Stimulated activated CD8-positive, alpha-beta memory T cell treated with anti-CD3 and anti-CD28 coated beads, Interleukin-12 subunit alpha, Interleukin-12 subunit beta, amount 100 ng/mL, for 24 hours (primary cell): ENCODE measurements around the gene FXR2.
"Not testable (repeated sequence)": the region's sequence is repeated elsewhere in the genome, so short reads cannot be mapped to it uniquely, and the experiment has no call there.

Source experiments
- DNase-seq: peaks from one replicate; pipeline ENCODE4 v3.0.0-alpha.2; 2020; ENCODE audit errors: extremely low read depth

Gene FXR2

DNA sequence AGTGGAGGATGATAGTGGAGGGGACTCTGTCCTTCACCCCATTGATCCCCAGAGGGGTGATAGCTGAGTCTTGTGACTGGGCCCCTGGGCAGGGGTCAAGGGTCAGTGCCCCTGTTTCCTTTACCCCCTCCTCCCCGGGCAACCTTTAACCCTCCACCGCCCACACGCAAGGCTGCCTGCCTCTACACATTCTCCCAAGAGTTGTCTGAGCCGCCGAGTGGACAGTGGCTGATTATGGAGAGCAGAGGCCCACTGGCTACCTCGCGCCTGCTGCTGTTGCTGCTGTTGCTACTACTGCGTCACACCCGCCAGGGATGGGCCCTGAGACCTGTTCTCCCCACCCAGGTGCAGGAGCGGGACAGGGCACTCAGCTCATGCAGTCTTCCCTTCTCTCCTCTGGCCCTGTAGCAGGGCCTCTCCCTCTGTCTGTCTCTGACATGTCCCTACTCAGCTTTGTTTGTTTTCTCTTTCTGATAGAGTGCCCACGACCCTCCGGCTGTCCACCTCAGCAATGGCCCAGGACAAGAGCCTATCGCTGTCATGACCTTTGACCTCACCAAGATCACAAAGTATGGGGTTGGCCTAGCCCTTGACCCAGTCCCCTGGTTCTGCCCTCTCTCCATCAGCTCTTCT lies 15.4 kb upstream of the FXR2 start, which contains the start of gene SHBG:
SHBG (plus strand) TSS at position 197 of the 633 bp plus-strand sequence; CDS start at position 235, 38 bp downstream.
- no peak for DNase-seq

DNA sequence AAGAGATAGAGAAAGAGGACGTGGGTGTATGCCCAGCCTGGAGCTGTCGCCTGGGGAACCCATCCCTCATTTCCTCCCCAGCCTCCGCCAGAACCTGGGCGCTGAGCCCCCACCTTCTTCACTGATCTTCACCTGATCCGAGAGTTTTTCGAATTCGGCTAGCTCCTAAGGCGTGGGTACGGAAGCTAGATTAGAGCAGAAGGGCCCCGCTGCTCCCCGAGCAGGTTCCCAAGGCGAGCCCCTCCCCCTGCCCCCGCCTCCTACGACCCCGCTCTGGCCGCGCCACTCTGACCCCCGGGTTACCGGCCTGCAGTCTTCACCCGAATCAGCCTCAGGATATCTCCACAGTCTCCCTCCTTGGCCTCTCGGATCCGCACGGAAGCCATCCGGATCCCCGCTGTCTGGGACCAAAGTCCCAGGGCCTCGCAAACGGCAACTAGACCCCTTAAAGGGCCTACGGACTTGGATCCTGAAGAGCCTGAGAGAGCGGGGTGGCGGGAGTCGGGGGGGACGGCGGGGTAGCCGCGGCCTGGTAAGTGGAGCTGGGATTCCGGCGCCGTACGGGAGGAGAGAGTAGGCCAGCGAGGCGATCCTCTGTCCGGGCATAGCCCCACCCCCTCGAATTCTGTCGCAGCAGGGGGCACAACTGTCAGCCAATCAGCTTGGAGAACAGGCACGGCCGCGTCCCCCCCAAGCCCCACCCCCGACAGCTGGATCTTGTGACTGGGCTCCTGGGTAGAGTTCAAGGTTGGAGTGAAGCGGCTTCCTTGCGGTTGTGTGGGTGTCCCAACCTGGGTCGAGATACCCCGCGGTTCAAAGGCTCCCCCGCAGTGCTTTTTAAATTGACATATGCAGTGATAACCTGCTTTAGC lies 12.8 kb upstream of the FXR2 start, which contains the start of gene SAT2:
SAT2 (minus strand) TSS at position 572 of the 872 bp plus-strand sequence; CDS start at position 386, 186 bp downstream.
- DNase-seq: peak; percentile 69

DNA sequence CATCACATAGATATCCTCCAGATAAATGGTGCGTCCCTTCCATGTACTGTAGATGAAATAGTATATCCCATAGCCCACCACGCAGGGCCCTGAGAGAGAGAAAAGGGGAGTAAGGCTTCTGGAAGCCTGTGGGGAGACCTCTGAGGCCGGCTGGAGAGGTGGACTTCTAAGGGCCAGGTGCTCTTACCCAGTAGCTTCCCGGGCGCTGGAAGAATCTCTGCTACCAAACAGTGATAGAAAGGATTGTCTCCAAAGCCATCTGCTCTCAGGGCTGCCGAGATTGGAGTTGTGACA lies 12.2 kb upstream of the FXR2 start:
- DNase-seq: no peak

DNA sequence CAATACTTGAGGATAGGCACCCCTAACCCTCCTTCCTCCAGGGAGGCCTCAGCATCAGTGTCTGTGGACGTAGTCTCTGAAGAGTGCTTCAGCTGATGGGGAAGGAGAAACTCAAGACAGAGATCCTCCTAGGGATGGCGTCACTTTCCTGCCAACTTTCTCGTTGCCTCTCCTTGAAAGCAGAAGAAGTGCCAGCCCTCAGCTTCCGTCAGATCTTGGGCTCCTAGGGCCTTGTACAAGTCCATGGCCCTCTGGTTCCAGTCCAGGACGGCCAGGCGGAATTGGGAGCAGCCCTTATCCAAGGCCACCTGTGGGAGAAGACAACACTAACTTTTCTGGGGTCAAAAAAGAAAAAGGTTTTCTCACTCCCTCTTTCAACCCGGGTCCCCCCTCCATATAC lies 11.6 kb upstream of the FXR2 start:
- DNase-seq: no peak

DNA sequence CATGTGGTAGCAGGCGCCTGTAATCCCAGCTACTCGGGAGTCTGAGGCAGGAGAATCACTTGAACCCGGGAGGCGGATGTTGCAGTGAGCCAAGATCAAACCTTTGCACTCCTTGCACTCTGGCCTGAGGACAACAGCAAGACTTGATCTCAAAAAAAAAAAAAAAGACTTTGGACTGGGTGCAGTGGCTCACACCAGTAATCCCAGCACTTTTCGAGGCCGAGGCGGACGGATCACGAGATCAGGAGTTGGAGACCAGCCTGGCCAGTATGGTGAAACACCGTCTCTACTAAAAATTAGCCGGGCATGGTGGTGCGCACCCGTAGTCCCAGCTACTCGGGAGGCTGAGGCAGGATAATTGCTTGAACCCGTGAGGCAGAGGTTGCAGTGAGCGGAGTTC lies 11.1 kb upstream of the FXR2 start:
- not testable (repeated sequence) for DNase-seq

- no peak for DNase-seq
These were observed 9.0 kb upstream of the FXR2 start for GRCh38 chr17:7623661-7624060.

DNA sequence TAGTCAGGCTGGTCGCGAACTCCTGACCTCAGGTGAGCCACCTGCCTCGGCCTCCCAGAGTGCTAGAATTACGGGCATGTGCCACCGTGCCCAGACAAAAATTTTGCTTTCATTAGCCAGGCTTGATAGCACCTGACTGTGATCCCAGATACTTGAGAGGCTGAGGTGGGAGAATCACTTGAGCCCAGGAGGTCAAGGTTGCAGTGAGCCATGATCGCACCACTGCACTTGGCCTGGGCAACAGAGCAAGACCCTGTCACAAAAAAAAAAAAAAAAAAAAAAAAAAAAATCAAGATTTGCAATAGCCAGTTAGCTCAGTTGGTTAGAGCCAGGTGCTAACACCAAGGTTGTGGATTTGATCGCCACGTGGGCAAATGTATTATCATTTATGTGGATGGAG lies 6.1 kb upstream of the FXR2 start:
- no peak for DNase-seq

GRCh38 chr17:7618608-7619007 lies 3.9 kb upstream of the FXR2 start:
- no peak for DNase-seq

DNA sequence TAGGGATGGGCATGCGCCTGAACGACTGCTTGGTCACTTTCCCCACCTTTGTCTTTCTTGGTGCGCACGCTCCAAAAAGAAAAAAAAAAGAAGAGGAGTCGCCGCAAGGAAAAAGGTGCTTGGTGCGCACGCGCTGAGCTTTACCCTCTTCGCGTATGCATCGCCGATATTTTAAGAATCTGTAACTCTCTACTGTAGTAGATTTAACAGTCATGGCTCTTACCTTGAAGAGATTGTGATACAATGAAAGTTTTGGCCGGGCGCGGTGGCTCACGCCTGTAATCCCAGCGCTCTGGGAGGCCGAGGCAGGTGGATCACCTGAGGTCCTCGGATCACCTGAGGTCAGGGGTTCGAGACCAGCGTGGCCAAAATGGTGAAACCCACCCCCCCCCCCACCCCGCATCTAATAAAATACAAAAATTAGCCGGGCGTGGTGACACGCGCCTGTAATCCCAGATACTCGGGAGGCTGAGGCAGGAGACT lies 609 bp upstream of the FXR2 start:
- no peak for DNase-seq

DNA sequence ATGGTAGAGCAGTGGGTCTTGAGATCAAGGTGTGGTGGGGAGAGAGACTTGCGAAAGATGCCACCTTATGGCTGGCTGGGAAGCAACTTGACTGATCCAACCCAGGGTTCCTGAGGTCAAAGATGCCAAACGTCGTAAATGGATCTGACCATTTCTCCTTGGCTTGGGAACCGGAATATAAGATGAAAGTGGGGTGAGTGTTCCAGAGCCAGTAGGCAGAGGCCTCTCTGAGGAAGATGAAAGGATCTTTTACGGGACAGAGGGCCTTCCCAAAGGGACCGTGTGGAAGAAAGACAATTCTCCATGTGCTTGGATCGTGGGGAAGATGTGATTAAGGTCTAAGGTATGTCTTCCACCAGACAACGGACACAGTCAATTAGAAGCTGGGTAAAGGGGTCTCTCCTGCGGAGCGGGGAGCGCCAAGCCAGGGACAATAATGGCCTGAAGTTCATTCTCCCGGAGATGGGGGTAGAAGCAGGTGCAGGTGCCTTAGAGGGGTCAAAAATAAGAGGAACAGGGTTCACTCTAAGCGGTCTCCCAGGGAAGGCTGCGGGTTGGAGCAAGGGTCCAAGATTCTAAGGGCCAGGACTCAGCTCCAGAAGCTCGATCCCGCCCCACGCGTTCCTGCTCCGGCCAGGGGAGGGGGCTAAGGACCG lies 800 bp downstream of the FXR2 start:
- no peak for DNase-seq

- no peak for DNase-seq
These were observed 2.4 kb downstream of the FXR2 start for GRCh38 chr17:7612294-7612640.

GRCh38 chr17:7611635-7612293 lies 2.9 kb downstream of the FXR2 start:
- DNase-seq: no peak

DNA sequence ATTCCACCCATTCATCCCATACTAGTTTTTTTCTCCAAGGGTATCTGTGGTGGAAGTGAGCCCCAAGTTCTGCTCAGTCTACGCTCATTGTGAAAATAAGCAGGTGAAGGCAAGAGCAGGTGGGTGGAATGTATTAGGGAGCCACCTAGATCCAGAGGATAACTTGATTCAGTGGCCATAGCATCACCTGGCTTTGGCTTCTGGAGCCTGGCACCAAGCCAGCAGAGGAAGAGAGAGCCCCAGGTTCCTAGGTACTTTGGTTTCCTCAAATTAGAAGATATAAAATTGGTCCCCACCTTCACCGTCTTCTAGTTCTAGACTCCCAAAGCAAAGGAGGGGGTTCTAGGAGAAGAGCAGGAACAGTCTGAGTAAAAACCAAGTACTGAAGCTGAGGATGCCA lies 4.1 kb downstream of the FXR2 start:
- DNase-seq: no peak

GRCh38 chr17:7606280-7606679 lies 8.4 kb downstream of the FXR2 start:
- DNase-seq: no peak

DNA sequence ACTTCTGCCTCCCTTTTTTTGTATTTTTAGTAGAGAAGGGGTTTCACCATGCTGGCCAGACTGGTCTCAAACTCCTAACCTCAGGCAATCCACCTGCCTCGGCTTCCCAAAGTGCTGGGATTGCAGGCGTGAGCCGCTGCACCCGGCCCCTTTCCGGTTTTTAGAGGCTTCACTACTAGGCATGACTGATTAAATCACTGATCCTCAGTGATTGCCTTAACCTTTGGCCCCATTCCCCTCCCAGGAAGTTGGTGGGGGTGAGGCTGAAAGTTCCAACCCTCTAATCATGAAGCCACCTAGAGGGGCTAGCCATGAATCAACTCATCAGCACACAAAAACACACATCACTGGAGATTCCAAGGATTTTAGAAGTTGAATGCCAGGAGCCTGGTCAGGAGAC lies 17.1 kb downstream of the FXR2 start:
- DNase-seq: not testable (repeated sequence)

DNA sequence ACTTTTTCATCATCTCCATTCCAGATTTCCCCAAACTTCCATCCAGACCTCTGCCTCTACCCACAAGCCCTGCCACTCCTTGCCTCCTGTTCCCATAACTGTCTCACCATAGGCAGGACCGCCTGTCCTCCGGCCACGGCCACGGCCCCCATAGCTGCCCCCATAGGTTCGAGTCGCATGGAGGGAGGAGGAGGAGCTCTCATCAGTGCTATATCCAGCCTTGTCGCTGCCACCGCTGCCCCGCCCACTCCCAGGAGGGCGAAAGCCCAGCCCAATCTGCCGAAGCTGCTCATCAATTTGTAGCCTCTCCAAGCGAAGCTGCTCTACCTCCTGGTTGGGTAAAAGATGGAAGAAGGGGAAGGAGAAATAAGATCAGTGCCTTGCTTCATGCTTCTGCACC lies 21.4 kb downstream of the FXR2 start:
- no peak for DNase-seq

DNA sequence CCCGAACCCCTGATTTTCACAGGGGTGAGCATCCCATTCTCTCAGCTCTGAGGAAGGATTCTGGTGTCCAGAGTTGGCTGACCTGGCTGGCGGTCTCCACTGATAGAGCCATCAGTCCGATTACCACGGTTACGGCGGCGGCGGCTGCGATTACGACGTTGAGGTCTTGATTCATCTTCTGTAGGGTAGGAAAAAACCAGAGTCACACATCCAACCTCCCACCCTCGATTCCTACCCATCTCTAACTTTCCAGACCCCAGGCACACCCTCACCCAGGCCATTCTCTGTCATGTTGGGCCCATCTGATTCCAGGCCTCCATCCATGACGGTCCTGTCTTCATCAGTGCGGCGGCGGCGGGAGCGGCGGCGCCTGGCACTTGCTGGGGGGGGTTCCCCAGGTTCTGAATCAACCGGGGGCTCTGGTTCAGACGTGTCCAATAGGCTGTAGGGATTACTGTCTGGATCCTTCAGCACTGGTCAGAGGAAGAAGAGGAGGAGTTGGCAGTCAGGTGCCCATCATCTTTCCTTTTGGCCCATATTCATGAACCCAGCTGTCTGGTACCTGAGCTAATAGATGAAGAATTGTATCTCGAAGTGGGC lies 22.2 kb downstream of the FXR2 start:
- DNase-seq: no peak

- DNase-seq: no peak
These were observed 23.1 kb downstream of the FXR2 start for GRCh38 chr17:7591596-7591995.

- DNase-seq: no peak
These were observed 24.0 kb downstream of the FXR2 start for GRCh38 chr17:7590743-7591142.

DNA sequence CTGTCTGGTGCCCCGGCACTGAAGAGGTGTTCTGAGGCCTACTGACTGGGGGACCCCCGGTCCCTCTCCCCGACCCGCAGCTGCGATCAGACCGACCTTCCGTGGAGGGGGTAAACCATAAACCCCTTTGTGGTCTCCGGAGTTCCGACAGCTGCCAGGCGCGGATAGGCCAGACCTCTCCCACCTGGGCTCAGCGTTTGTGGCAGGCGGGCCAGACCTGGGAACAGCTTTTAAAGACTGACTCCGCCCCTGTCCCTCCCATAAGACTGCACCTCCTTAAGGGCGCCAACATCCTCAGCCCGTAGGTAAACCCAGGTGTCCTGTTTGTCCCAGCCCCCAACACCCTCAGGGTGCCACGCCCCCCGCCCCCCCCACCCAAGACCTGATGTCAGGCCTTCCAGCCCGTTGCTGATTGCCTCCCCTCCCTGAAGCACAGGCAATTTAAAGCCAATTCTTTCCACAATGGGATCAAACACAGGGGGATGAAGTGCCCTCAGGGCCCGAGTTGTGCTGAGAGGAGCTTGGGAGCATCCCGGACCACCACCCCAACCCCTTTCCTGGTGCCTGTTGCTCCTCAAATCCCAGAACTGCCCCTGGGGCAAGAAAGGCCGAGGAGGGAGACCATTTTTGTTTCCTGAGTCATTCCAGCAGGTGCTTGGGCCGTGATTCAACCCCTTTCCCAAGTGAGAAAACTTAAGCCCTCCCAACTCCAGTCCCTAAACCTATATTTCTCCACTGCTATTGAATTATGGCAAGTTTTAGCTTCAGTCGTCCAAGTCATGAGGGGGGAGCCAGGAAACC lies 24.6 kb downstream of the FXR2 start, which contains the start of gene SOX15:
SOX15 (minus strand) TSS at position 204 of the 801 bp plus-strand sequence. CDS start 418 bp downstream, outside the sequence.
- no peak for DNase-seq
